Measurements from ENCODE around the gene CLCN6. TPM values are rescaled to one million over a fixed set of nuclear protein-coding genes. Genes with fewer than 3 reads are reported as not detected.

Gene CLCN6
- total RNA-seq, 1 donor from 2014 or later: 18.6 TPM

GRCh38 chr1:11804666-11805421 lies 1.1 kb upstream of the CLCN6 start:
- Histone ChIP-seq H3K27ac (peak overlapping the region; percentile 97 to 99), H3K27me3 (no peaks in the 10 kb centered on the region), H3K4me3 (peak overlapping the region; percentile 85), H3K36me3 (peaks cover 14% of the 10 kb centered on the region in 2 donors), H3K4me1 (peaks cover 11 to 26% of the 10 kb centered on the region in 2 donors), H3K9me3 (no peaks in the 10 kb centered on the region)
- peak in 1 of 2 donors; percentile 74 for DNase-seq (ENCODE audit: low spot score in 2 of 2)
- intact Hi-C loops (cut with DNase I): loop anchor here (1.0 to 5.0 kb wide), 3 partner anchors 102 to 153 kb away; partner anchors contain the start of genes FBXO2, FBXO44 and MAD2L2
- TF ChIP-seq CTCF (IDR thresholded peaks at IDR 0.05): no peak

GRCh38 chr1:11806307-11806936 lies 431 bp downstream of the CLCN6 start:
- intact Hi-C loops (cut with DNase I): loop anchor here (1.0 to 5.0 kb wide), 3 partner anchors 70 to 174 kb away; partner anchors contain the start of genes AGTRAP, FBXO2, FBXO44 and MFN2
- DNase-seq (ENCODE audit: low spot score in 2 of 2): no peak
- peaks cover 11 to 26% of the 10 kb centered on the region in 2 donors for H3K4me1 ChIP-seq
- peaks cover 3 to 15% of the 10 kb centered on the region in 2 donors for H3K36me3 ChIP-seq
- H3K27ac ChIP-seq: peak overlapping the region; percentile 97 to 99
- TF ChIP-seq CTCF (IDR thresholded peaks at IDR 0.05): no peak
- H3K9me3 ChIP-seq: no peaks in the 10 kb centered on the region
- peak overlapping the region; percentile 85 for H3K4me3 ChIP-seq
- H3K27me3 ChIP-seq: no peaks in the 10 kb centered on the region

- intact Hi-C loops (cut with DNase I): loop anchor here (5.0 kb wide), 1 partner anchor 155 kb away; the partner anchor contains the start of genes FBXO2 and FBXO44
- TF ChIP-seq CTCF (IDR thresholded peaks at IDR 0.05): no peak
- Histone ChIP-seq H3K4me3 (peak overlapping the region; percentile 85), H3K36me3 (peaks cover 7 to 22% of the 10 kb centered on the region in 2 donors), H3K27me3 (no peaks in the 10 kb centered on the region), H3K4me1 (peaks cover 11 to 25% of the 10 kb centered on the region in 2 donors), H3K27ac (peak overlapping the region; percentile 97 to 99), H3K9me3 (no peaks in the 10 kb centered on the region)
- no peak for DNase-seq (ENCODE audit: low spot score in 2 of 2)
These were observed 1.1 kb downstream of the CLCN6 start for GRCh38 chr1:11807133-11807532.

- H3K27ac ChIP-seq: no peak overlapping the region
- peaks cover 32 to 62% of the 10 kb centered on the region in 2 donors for H3K36me3 ChIP-seq
- no peak for TF ChIP-seq CTCF (IDR thresholded peaks at IDR 0.05)
- H3K9me3 ChIP-seq: no peaks in the 10 kb centered on the region
- no peak for DNase-seq (ENCODE audit: low spot score in 2 of 2)
- no peaks in the 10 kb centered on the region for H3K4me1 ChIP-seq
- no peaks in the 10 kb centered on the region for H3K27me3 ChIP-seq
- intact Hi-C loops (cut with DNase I): no loop called here
- no peak overlapping the region for H3K4me3 ChIP-seq
These were observed 7.0 kb downstream of the CLCN6 start for GRCh38 chr1:11813021-11813420.

- DNase-seq (ENCODE audit: low spot score in 2 of 2): no peak
- TF ChIP-seq CTCF (IDR thresholded peaks at IDR 0.05): no peak
- H3K9me3 ChIP-seq: no peaks in the 10 kb centered on the region
- H3K4me3 ChIP-seq: no peak overlapping the region
- peaks cover 56 to 64% of the 10 kb centered on the region in 2 donors for H3K36me3 ChIP-seq
- no peaks in the 10 kb centered on the region for H3K27me3 ChIP-seq
- H3K4me1 ChIP-seq: no peaks in the 10 kb centered on the region
- H3K27ac ChIP-seq: no peak overlapping the region
- intact Hi-C loops (cut with DNase I): no loop called here
These were observed 11.2 kb downstream of the CLCN6 start for GRCh38 chr1:11817192-11817591.

Measured in ascending aorta (tissue), 2 donors.